T-helper 2 cell treated with Interferon-gamma antibody and Interleukin-4, amounts not matched to agents 5 μg/mL and 100 μg/mL, for 36 hours (primary cell): ENCODE measurements around the gene USH1C.

ENCODE experiments used
- DNase-seq: peaks from one replicate; pipeline ENCODE4 v3.0.0; 2021; ENCODE audit warnings: low spot score
- H3K27ac Mint-ChIP-seq: one replicate; pipeline ENCODE4 v1.8.0; 2021; ENCODE audit warnings: mild to moderate bottlenecking, mixed read lengths
- H3K27me3 Mint-ChIP-seq: one replicate; pipeline ENCODE4 v1.8.0; 2021; ENCODE audit warnings: low read depth, mixed read lengths
- H3K36me3 Mint-ChIP-seq: one replicate; pipeline ENCODE4 v1.8.0; 2021; ENCODE audit warnings: low read depth, mixed read lengths
- H3K4me1 Mint-ChIP-seq: one replicate; pipeline ENCODE4 v1.8.0; 2021; ENCODE audit warnings: low read depth, mixed read lengths
- H3K4me3 Mint-ChIP-seq: one replicate; pipeline ENCODE4 v1.8.0; 2022; ENCODE audit warnings: mild to moderate bottlenecking, moderate library complexity, mixed read lengths
- H3K9me3 Mint-ChIP-seq: one replicate; pipeline ENCODE4 v1.8.0; 2021; ENCODE audit warnings: mixed read lengths

The USH1C gene

DNA sequence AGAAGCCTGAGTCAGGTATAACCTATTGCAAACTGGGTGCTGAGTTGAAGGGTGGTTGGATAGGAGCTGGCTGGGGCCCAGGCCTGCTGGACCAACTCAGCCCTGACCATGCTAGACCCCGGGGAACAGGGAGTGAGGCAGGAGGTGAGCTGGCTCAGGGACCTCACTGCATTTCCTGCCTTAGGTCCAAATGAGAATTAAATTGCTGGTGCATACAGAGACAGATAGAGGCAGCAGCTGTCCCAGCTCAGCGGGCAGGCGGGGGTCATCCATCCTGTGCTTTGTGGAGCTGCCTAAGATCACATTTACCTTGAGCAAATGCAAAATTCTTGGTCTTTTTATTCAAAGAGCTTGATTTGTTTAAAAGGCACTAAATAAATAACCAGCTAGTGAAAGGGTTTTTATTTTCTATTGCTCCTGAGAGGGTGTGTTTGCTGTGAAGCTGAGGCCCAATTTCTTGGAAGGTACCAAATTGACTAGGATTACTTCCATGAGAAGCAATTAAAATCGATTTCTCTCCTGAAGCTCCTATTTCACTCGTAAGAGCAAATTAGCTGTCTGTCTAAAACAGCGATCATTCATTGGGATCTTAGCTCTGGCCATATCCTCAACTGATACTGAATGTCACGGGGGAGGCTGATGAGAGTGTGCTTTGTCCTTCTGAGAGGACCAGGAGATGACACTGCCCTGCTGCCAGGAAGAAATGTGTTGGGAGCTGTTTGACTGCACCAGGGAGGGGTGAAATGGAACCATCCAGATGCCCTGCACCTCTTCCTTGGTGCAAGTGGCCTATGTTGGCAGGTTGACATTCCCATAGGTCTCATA is 24.9 kb downstream of the USH1C start:
- H3K4me1 Mint-ChIP-seq: no peaks in the 10 kb centered on the region

GRCh38 chr11:17518366-17518765 is 25.9 kb downstream of the USH1C start:
- Mint-ChIP-seq H3K36me3 (no peaks in the 10 kb centered on the region), H3K9me3 (no peaks in the 10 kb centered on the region), H3K27ac (no peak overlapping the region), H3K27me3 (peaks cover 8% of the 10 kb centered on the region), H3K4me3 (no peak overlapping the region), H3K4me1 (no peaks in the 10 kb centered on the region)
- no peak for DNase-seq

More for the DNA sequence above, 24.9 kb downstream of the USH1C start:
- H3K9me3 Mint-ChIP-seq: no peaks in the 10 kb centered on the region
- H3K4me3 Mint-ChIP-seq: no peak overlapping the region
- peaks cover 6% of the 10 kb centered on the region for H3K27me3 Mint-ChIP-seq
- no peaks in the 10 kb centered on the region for H3K36me3 Mint-ChIP-seq
- DNase-seq: no peak
- no peak overlapping the region for H3K27ac Mint-ChIP-seq

- Mint-ChIP-seq H3K27ac (no peak overlapping the region), H3K4me1 (no peaks in the 10 kb centered on the region), H3K36me3 (no peaks in the 10 kb centered on the region), H3K9me3 (no peaks in the 10 kb centered on the region), H3K4me3 (no peak overlapping the region), H3K27me3 (peaks cover 17% of the 10 kb centered on the region)
- no peak for DNase-seq
Observed at GRCh38 chr11:17517186-17517585, 27.0 kb downstream of the USH1C start.

DNA sequence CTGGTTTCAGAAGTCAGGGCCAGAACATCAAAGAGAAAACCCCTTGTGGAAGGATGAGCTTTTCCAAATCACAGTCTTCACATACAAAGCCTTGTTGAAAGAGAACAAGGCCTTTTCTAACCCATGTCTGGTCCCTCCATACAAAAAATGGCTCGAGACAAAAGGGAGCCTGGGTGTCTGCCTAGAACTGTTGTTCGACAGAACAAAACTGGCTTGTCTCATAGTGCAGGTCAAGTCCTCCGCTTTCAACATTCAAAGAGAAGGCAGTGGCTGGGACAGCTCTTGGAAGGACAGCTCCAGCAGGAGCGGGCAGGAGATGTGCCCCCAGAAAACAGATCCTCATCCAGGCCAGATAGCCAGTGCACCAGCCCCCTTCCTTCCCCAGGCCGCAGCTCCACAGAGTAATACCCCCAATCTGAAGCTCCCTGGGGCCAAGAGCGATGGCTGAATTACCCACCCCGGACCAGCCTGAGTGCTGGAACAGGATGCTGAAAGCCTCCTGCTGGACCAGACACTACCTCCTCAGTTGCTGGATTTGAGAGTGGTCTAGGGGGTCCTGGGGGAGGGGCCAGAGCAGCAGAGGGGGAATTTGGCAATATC is 27.6 kb downstream of the USH1C start:
- Mint-ChIP-seq H3K27ac (no peak overlapping the region), H3K4me3 (no peak overlapping the region), H3K9me3 (no peaks in the 10 kb centered on the region), H3K36me3 (no peaks in the 10 kb centered on the region), H3K4me1 (no peaks in the 10 kb centered on the region), H3K27me3 (peaks cover 17% of the 10 kb centered on the region)
- no peak for DNase-seq

- Mint-ChIP-seq H3K4me1 (no peaks in the 10 kb centered on the region), H3K27me3 (peaks cover 17% of the 10 kb centered on the region), H3K4me3 (no peak overlapping the region), H3K9me3 (no peaks in the 10 kb centered on the region), H3K36me3 (no peaks in the 10 kb centered on the region), H3K27ac (no peak overlapping the region)
- DNase-seq: no peak
Observed at GRCh38 chr11:17515443-17516176, 28.6 kb downstream of the USH1C start.

DNA sequence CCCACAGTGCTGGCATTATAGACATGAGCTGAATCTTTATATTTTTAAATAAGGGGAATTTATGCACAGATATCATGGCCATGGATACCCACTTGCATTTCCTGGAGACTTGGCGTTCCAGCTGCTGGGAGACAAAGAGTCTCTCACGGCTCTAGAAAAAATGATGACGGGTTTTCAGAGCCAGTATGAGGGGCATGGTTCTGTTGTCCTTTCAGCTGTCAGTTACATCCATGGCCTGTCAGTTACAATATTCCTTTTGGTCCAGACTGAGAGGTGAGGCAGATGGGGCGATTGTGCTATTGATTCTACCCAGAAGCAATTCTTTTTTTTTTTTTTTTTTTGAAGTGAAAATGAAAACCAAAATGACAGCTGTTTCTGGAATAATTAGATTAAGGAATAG is 29.7 kb downstream of the USH1C start:
- Mint-ChIP-seq H3K27me3 (peaks cover 18% of the 10 kb centered on the region), H3K9me3 (no peaks in the 10 kb centered on the region), H3K27ac (no peak overlapping the region), H3K36me3 (no peaks in the 10 kb centered on the region), H3K4me1 (no peaks in the 10 kb centered on the region), H3K4me3 (no peak overlapping the region)
- DNase-seq: no peak

- H3K9me3 Mint-ChIP-seq: no peaks in the 10 kb centered on the region
- DNase-seq: no peak
- no peaks in the 10 kb centered on the region for H3K4me1 Mint-ChIP-seq
- no peak overlapping the region for H3K4me3 Mint-ChIP-seq
- no peaks in the 10 kb centered on the region for H3K36me3 Mint-ChIP-seq
- H3K27ac Mint-ChIP-seq: no peak overlapping the region
- peaks cover 20% of the 10 kb centered on the region for H3K27me3 Mint-ChIP-seq
Observed at GRCh38 chr11:17513853-17514252, 30.4 kb downstream of the USH1C start.

DNA sequence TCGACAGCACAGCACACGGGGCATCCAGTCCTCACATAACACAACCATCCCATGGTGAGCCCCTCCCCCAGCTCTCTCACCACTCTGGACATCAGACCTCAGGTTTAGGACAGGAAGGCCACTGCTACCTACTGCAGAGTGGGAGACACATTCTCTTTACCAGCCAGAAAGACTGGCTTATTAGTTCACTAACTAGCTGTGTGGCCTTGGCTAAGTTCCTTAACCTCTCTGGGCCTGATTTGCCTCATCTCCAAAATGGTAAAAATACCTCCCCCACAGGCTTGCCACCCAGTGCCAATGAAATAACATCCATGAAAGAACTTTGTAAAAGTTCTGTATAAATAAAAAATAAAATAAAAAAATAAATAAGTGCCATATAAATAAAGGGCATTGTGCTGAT is 32.1 kb downstream of the USH1C start:
- no peak for DNase-seq
- Mint-ChIP-seq H3K27me3 (peaks cover 20% of the 10 kb centered on the region), H3K4me3 (no peak overlapping the region), H3K4me1 (no peaks in the 10 kb centered on the region), H3K9me3 (no peaks in the 10 kb centered on the region), H3K27ac (no peak overlapping the region), H3K36me3 (no peaks in the 10 kb centered on the region)

DNA sequence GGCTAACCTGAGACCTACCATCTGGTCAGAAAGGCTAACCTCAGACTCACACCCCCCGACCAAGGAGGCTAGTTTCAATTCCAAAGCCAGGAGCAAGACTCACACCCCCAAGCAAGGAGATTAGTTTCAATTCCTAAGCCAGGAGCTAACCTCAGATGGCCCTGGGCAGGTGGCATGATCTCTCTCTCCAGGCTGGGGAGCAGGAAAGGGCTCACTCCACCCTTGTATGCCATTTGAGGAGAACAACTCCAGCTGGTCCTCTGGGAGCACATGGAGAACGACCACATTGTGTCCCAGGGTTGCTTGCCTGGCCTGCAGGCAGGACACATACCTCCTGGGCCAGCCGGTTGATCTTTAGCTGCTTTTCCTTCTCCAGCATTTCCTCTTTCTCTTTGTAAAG is 32.6 kb downstream of the USH1C start:
- H3K27ac Mint-ChIP-seq: no peak overlapping the region
- H3K4me3 Mint-ChIP-seq: no peak overlapping the region
- H3K4me1 Mint-ChIP-seq: no peaks in the 10 kb centered on the region

GRCh38 chr11:17510507-17511206 is 33.6 kb downstream of the USH1C start:
- Mint-ChIP-seq H3K27ac (no peak overlapping the region), H3K36me3 (no peaks in the 10 kb centered on the region), H3K9me3 (no peaks in the 10 kb centered on the region), H3K4me1 (no peaks in the 10 kb centered on the region), H3K4me3 (no peak overlapping the region), H3K27me3 (peaks cover 19% of the 10 kb centered on the region)
- DNase-seq: no peak

More for the DNA sequence above, 32.6 kb downstream of the USH1C start:
- Mint-ChIP-seq H3K27me3 (peaks cover 20% of the 10 kb centered on the region), H3K36me3 (no peaks in the 10 kb centered on the region), H3K9me3 (no peaks in the 10 kb centered on the region)
- DNase-seq: no peak

GRCh38 chr11:17508791-17509190 is 35.4 kb downstream of the USH1C start:
- H3K27ac Mint-ChIP-seq: no peak overlapping the region
- no peaks in the 10 kb centered on the region for H3K36me3 Mint-ChIP-seq
- no peak overlapping the region for H3K4me3 Mint-ChIP-seq
- H3K27me3 Mint-ChIP-seq: peaks cover 21% of the 10 kb centered on the region
- no peaks in the 10 kb centered on the region for H3K9me3 Mint-ChIP-seq
- no peaks in the 10 kb centered on the region for H3K4me1 Mint-ChIP-seq
- DNase-seq: no peak

DNA sequence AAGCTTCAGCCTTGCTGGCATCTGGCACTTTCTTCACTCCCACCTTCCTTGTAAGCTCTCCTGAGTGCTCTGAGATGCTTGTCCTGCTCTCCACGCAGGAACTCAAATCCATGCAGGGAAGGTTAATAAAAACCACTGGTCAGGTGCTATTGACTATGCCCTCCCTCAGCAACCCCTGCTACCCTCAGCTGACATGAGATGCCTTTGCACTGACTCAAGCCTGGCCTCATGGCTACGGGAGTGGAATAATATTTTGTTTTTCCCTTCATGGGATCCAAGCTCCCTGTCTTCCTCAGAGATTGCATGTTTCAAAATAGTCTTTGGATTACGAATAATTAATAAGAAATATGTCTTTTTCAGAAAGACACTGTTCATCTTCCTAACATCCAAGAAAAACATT is 35.9 kb downstream of the USH1C start:
- H3K27ac Mint-ChIP-seq: no peak overlapping the region
- peaks cover 18% of the 10 kb centered on the region for H3K27me3 Mint-ChIP-seq
- no peaks in the 10 kb centered on the region for H3K4me1 Mint-ChIP-seq
- H3K4me3 Mint-ChIP-seq: no peak overlapping the region
- no peaks in the 10 kb centered on the region for H3K9me3 Mint-ChIP-seq
- H3K36me3 Mint-ChIP-seq: no peaks in the 10 kb centered on the region
- DNase-seq: no peak

GRCh38 chr11:17507773-17508172 is 36.4 kb downstream of the USH1C start:
- DNase-seq: no peak
- Mint-ChIP-seq H3K27me3 (peaks cover 15% of the 10 kb centered on the region), H3K36me3 (no peaks in the 10 kb centered on the region), H3K9me3 (no peaks in the 10 kb centered on the region), H3K4me3 (no peak overlapping the region), H3K4me1 (no peaks in the 10 kb centered on the region), H3K27ac (no peak overlapping the region)

- Mint-ChIP-seq H3K9me3 (no peaks in the 10 kb centered on the region), H3K36me3 (no peaks in the 10 kb centered on the region), H3K4me1 (no peaks in the 10 kb centered on the region), H3K27ac (no peak overlapping the region), H3K4me3 (no peak overlapping the region), H3K27me3 (peaks cover 10% of the 10 kb centered on the region)
- no peak for DNase-seq
Observed at GRCh38 chr11:17506942-17507341, 37.3 kb downstream of the USH1C start.
